Measurements from ENCODE around the gene KDM4C.
A peak's percentile ranks its signal among the peaks of the same experiment; 100 is the strongest.
"Not testable (repeated sequence)": the region's sequence is repeated elsewhere in the genome, so short reads cannot be mapped to it uniquely, and the experiment has no call there.

The KDM4C gene

GRCh38 chr9:6754861-6755260 lies 2.9 kb upstream of the KDM4C start:
- not testable (repeated sequence) for DNase-seq; ATAC-seq; H3K9me3 Mint-ChIP-seq; H3K27ac Mint-ChIP-seq; H3K27me3 Mint-ChIP-seq; H3K36me3 Mint-ChIP-seq (ENCODE audit: low read depth); H3K4me3 Mint-ChIP-seq
- peaks cover 31% of the 10 kb centered on the region for H3K4me1 Mint-ChIP-seq

DNA sequence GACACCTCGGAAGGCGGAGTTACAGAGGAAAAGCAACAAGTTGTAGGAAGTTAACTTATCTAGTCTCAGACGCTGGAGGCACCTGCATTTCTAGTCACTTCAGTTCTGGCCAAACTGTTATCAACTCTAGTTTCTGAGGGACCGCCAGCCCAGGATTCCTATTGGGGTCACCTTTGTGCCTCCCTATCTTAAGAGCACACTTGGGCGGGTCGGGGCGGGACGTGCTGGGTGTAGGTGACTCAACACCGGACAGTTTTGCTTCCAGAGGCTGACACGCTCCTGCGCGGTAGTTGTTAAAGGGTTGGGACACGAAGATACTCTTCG lies 679 bp upstream of the KDM4C start:
- Mint-ChIP-seq H3K4me1 (peaks cover 38% of the 10 kb centered on the region), H3K36me3 (ENCODE audit: low read depth) (peaks cover 2% of the 10 kb centered on the region), H3K9me3 (no peaks in the 10 kb centered on the region), H3K27ac (peak overlapping the region; percentile 100), H3K4me3 (peak overlapping the region; percentile 95), H3K27me3 (no peaks in the 10 kb centered on the region)
- ATAC-seq (peak; percentile 67), DNase-seq (peak; percentile 71)

GRCh38 chr9:6758248-6758497 lies 400 bp downstream of the KDM4C start:
- peaks cover 46% of the 10 kb centered on the region for H3K4me1 Mint-ChIP-seq
- peak overlapping the region; percentile 95 for H3K4me3 Mint-ChIP-seq
- H3K27ac Mint-ChIP-seq = peak overlapping the region; percentile 100
- ATAC-seq (peak; percentile 13), DNase-seq (no peak)
- H3K27me3 Mint-ChIP-seq = no peaks in the 10 kb centered on the region
- peaks cover 3% of the 10 kb centered on the region for H3K9me3 Mint-ChIP-seq
- peaks cover 5% of the 10 kb centered on the region for H3K36me3 Mint-ChIP-seq (ENCODE audit: low read depth)

DNA sequence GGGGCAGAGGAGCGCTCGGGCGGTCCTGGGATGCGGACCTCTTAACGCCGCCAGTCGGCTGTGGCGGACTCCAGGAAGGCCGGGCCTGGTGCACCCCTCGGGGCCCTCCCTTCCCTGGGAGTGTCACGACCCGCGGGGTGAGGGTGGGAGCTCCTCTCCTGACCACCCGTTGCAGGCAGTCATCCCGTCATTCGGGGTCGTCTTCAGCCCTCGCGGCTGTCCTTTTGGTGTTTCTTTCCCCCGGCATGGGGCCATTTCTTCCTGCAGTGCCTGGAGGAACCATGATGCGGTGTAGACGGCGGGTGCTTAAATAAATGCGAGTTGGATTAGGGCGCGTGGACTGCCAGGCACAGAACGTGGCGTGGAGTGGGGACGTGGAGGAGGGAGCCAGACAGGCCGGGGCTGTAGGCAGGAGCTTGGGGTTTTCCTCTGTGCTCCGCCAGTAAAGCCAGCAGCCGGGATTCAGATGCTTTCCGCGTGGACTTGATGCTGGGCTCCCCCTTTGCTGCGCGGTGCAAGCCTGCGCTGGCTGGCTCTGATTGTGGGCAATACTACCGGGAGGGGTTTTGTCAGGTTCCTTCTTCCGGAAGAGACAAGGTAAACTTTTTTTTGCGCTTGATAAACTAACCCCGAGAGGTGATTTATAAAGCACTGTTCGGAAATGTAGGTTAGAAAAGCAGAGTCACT lies 868 bp downstream of the KDM4C start:
- H3K4me1 Mint-ChIP-seq = peaks cover 51% of the 10 kb centered on the region
- H3K9me3 Mint-ChIP-seq = peaks cover 6% of the 10 kb centered on the region
- H3K4me3 Mint-ChIP-seq = peak overlapping the region; percentile 95
- H3K27ac Mint-ChIP-seq = peak overlapping the region; percentile 94
- H3K27me3 Mint-ChIP-seq = no peaks in the 10 kb centered on the region
- ATAC-seq (peak; percentile 27), DNase-seq (peak; percentile 64)
- peaks cover 7% of the 10 kb centered on the region for H3K36me3 Mint-ChIP-seq (ENCODE audit: low read depth)

- Mint-ChIP-seq H3K9me3 (peaks cover 6% of the 10 kb centered on the region), H3K27ac (peak overlapping the region; percentile 94), H3K4me3 (peak overlapping the region; percentile 95), H3K27me3 (no peaks in the 10 kb centered on the region), H3K4me1 (peaks cover 58% of the 10 kb centered on the region), H3K36me3 (ENCODE audit: low read depth) (peaks cover 7% of the 10 kb centered on the region)
- peak; percentile 27 for DNase-seq
- ATAC-seq = no peak
Measured at GRCh38 chr9:6759185-6759977, 1.6 kb downstream of the KDM4C start.

DNA sequence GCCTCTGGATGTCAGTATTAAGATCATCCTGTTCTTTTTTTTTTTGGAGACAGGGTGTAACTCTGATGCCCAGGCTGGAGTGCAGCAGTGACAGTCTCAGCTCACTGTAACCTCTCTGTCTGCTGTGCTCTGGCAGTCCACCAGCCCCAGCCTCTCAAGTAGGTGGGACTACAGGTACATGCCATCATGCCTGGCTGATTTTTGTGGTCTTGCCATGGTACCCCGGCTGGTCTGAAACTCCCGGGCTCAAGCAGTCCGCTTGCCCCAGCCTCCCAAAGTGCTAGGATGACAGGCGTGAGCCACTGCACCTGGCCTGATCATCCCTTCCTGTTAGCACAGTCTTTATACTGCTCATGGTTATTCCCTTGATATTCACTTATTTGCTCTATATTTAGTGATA lies 3.5 kb downstream of the KDM4C start:
- Mint-ChIP-seq H3K36me3 (ENCODE audit: low read depth) (peaks cover 7% of the 10 kb centered on the region), H3K4me3 (no peak overlapping the region), H3K9me3 (peaks cover 6% of the 10 kb centered on the region), H3K27ac (no peak overlapping the region), H3K27me3 (no peaks in the 10 kb centered on the region), H3K4me1 (peaks cover 69% of the 10 kb centered on the region)
- ATAC-seq = no peak
- no peak for DNase-seq

DNA sequence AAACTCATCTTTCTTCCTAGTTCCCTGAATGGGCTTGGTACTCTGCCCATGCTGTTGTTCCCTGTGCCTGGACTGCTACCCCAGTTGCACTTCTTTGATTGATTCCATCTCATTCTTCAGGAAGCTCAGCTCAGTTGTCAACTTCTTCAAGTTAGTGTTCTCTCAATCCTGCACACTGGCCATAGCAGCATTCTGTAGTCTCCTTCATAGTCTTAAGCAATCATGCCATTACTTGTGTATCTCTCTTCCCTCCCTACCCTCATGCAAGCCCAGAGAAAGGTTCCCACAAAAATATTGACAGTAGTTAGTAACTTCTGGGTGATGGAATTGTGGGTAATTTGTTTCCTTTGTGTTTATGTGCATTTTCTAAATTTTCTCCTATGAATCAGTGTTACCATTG lies 5.5 kb downstream of the KDM4C start:
- no peak for ATAC-seq
- no peak for DNase-seq
- Mint-ChIP-seq H3K27ac (no peak overlapping the region), H3K4me1 (peaks cover 67% of the 10 kb centered on the region), H3K9me3 (peaks cover 6% of the 10 kb centered on the region), H3K27me3 (no peaks in the 10 kb centered on the region), H3K4me3 (no peak overlapping the region), H3K36me3 (ENCODE audit: low read depth) (peaks cover 5% of the 10 kb centered on the region)

- Mint-ChIP-seq H3K4me1 (peaks cover 69% of the 10 kb centered on the region), H3K4me3 (no peak overlapping the region), H3K27ac (no peak overlapping the region), H3K36me3 (ENCODE audit: low read depth) (peaks cover 5% of the 10 kb centered on the region), H3K27me3 (no peaks in the 10 kb centered on the region), H3K9me3 (peaks cover 6% of the 10 kb centered on the region)
- DNase-seq = no peak
- ATAC-seq = no peak
Measured at GRCh38 chr9:6764011-6764410, 6.2 kb downstream of the KDM4C start.

DNA sequence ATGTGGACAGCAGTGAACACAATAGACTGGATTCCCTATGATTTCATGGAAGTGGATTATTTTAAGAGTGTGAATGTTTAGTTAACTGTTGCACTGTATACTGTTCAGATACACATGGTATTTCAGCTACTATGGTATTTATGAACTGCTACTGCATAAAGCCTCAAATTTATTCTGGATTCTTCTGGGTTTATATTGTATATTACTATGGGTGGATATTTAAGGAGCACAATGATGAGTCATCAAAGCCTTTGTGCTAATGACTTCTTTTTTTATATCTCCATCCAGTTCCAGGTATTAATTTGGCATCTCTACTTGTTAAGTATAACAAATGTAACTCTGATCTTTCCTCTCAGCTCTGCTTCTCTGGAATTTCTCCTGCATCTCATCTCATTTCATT lies 6.8 kb downstream of the KDM4C start:
- Mint-ChIP-seq H3K27ac (no peak overlapping the region), H3K4me1 (peaks cover 69% of the 10 kb centered on the region), H3K27me3 (no peaks in the 10 kb centered on the region), H3K9me3 (peaks cover 6% of the 10 kb centered on the region), H3K36me3 (ENCODE audit: low read depth) (peaks cover 5% of the 10 kb centered on the region), H3K4me3 (no peak overlapping the region)
- no peak for ATAC-seq
- no peak for DNase-seq

- peaks cover 6% of the 10 kb centered on the region for H3K9me3 Mint-ChIP-seq
- H3K36me3 Mint-ChIP-seq (ENCODE audit: low read depth) = peaks cover 5% of the 10 kb centered on the region
- no peak for ATAC-seq
- peaks cover 70% of the 10 kb centered on the region for H3K4me1 Mint-ChIP-seq
- H3K27ac Mint-ChIP-seq = no peak overlapping the region
- DNase-seq = no peak
- H3K27me3 Mint-ChIP-seq = no peaks in the 10 kb centered on the region
- no peak overlapping the region for H3K4me3 Mint-ChIP-seq
Measured at GRCh38 chr9:6764950-6765349, 7.2 kb downstream of the KDM4C start.

DNA sequence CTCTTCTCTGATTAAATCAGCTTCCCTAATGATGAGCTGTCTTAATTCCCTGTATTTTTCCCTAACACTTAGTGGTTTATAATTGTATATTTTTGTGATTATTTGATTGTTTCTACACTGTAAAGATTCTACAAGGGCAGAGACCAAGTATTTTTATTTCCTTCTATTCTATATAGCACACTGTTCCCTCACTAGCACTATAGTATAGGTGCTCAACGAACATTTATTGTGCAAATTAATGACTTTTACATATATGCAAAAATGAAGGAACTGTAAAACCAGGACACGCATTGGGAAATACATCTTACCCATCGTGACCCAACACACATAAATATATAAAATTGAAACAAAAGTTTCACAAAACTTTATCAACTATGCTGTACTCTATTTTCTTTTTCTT lies 7.6 kb downstream of the KDM4C start:
- Mint-ChIP-seq H3K27ac (no peak overlapping the region), H3K9me3 (peaks cover 6% of the 10 kb centered on the region), H3K36me3 (ENCODE audit: low read depth) (peaks cover 5% of the 10 kb centered on the region), H3K27me3 (no peaks in the 10 kb centered on the region), H3K4me1 (peaks cover 69% of the 10 kb centered on the region), H3K4me3 (no peak overlapping the region)
- ATAC-seq = no peak
- DNase-seq = no peak

GRCh38 chr9:6766606-6767005 lies 8.8 kb downstream of the KDM4C start:
- H3K36me3 Mint-ChIP-seq (ENCODE audit: low read depth) = peaks cover 5% of the 10 kb centered on the region
- ATAC-seq (no peak), DNase-seq (no peak)
- H3K27me3 Mint-ChIP-seq = no peaks in the 10 kb centered on the region
- H3K9me3 Mint-ChIP-seq = peaks cover 6% of the 10 kb centered on the region
- H3K27ac Mint-ChIP-seq = no peak overlapping the region
- no peak overlapping the region for H3K4me3 Mint-ChIP-seq
- peaks cover 60% of the 10 kb centered on the region for H3K4me1 Mint-ChIP-seq

DNA sequence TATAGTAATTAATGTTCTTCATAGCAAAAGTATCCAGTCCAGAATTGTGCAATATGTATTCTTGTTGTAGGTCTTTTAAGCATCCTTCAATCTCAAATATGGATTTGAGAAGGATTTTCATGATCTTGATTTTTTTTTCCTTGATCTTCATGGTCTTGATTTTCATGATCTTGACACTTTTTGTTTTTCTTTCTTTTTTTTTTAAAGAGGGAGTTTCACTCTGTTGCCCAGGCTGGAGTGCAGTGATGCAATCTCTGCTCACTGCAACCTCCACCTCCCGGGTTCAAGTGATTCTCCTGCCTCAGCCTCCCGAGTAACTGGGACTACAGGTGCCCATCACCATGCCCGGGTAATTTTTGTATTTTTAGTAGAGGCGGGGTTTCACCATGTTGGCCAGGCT lies 10.8 kb downstream of the KDM4C start:
- H3K27me3 Mint-ChIP-seq; ATAC-seq; DNase-seq; H3K27ac Mint-ChIP-seq; H3K36me3 Mint-ChIP-seq (ENCODE audit: low read depth); H3K4me3 Mint-ChIP-seq; H3K9me3 Mint-ChIP-seq: not testable (repeated sequence)
- H3K4me1 Mint-ChIP-seq = peaks cover 45% of the 10 kb centered on the region

DNA sequence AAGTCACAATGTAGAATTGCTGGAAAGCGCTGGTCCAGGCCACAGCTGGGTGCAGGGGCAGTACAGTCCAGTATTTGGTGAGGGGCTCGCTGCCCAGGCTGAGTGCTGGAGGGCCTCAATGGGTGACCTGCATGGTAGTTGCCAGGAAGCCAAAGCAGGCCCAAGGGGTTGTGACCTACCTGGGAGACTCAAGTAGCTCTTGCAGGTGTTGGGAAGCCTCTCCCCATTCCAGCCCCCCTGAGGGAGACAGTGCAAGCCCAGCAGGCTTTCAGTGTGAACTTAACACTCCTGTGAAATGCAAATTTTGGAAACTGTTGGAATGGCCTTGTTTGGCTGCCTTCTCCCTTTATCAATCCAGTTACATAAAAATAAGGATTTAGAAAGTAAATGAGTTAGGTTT lies 13.9 kb downstream of the KDM4C start:
- H3K9me3 Mint-ChIP-seq = no peaks in the 10 kb centered on the region
- DNase-seq = no peak
- no peak overlapping the region for H3K4me3 Mint-ChIP-seq
- no peak for ATAC-seq
- H3K36me3 Mint-ChIP-seq (ENCODE audit: low read depth) = peaks cover 3% of the 10 kb centered on the region
- no peak overlapping the region for H3K27ac Mint-ChIP-seq
- no peaks in the 10 kb centered on the region for H3K27me3 Mint-ChIP-seq
- H3K4me1 Mint-ChIP-seq = peaks cover 31% of the 10 kb centered on the region

DNA sequence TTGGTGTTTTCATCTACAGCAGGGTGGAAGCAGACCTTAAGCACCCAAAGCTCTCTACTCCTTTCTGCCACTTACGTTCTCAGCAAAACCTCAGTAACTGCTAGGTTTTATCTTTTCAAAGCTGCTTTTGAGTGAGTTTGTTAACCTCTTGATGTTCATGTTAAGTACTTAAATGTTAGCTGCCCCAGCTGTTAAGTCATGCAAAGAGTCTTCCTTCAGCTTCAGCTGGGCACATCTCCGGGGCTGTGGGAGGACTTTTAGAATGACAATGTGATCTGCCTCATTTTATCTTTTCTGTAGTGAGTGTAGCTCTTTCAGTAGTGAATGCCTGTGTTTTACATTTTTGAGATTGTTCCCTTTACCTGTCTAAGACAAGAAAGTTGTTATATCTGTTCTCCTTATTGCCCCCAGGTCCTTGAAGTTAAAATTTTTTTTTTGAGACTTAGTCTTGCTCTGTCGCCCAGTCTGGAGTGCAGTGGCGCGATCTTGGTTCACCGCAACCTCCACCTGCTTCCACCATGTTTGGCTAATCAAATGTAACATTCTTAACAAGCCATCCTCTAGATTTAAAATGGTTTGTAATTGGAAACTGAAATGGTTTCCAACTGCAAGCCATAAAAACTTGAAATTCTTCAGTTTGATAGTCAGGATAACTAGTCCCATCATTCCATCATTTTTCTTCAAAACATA lies 19.6 kb downstream of the KDM4C start:
- peak overlapping the region; percentile 25 for H3K27ac Mint-ChIP-seq
- ATAC-seq = no peak
- peaks cover 5% of the 10 kb centered on the region for H3K36me3 Mint-ChIP-seq (ENCODE audit: low read depth)
- DNase-seq = no peak
- H3K4me1 Mint-ChIP-seq = peaks cover 58% of the 10 kb centered on the region
- peak overlapping the region; percentile 32 for H3K4me3 Mint-ChIP-seq
- no peaks in the 10 kb centered on the region for H3K27me3 Mint-ChIP-seq
- H3K9me3 Mint-ChIP-seq = no peaks in the 10 kb centered on the region

Data from activated naive CD8-positive, alpha-beta T cell treated with anti-CD3 and anti-CD28 coated beads, Interleukin-2, amount 50 U/mL, for 24 hours (primary cell).